Activated CD8-positive, alpha-beta memory T cell treated with anti-CD3 and anti-CD28 coated beads for 1 hour (primary cell): ENCODE results near the gene TMEM140.
"Not testable (repeated sequence)": the region's sequence is repeated elsewhere in the genome, so short reads cannot be mapped to it uniquely, and the experiment has no call there.

Source experiments
- DNase-seq, 2 donors: peaks; one replicate each; pipeline ENCODE4 v3.0.0-alpha.2; 2020; ENCODE audit warnings: low read depth in 1 of 2; ENCODE audit errors: extremely low read depth in 1 of 2

TMEM140 gene

GRCh38 chr7:135171581-135172291 lies 23.9 kb downstream of the TMEM140 start:
- DNase-seq: not testable (repeated sequence)

- DNase-seq: not testable (repeated sequence)
These were observed 26.0 kb downstream of the TMEM140 start for GRCh38 chr7:135173916-135174315.

GRCh38 chr7:135174941-135175340 lies 27.1 kb downstream of the TMEM140 start:
- DNase-seq: no peak

- DNase-seq: no peak
These were observed 28.1 kb downstream of the TMEM140 start for GRCh38 chr7:135175931-135176330.

- DNase-seq: no peak
These were observed 29.3 kb downstream of the TMEM140 start for GRCh38 chr7:135177028-135177696.

- no peak for DNase-seq
These were observed 30.5 kb downstream of the TMEM140 start for GRCh38 chr7:135178364-135178763.

- no peak for DNase-seq
These were observed 31.6 kb downstream of the TMEM140 start for GRCh38 chr7:135179321-135179925.

GRCh38 chr7:135180122-135180521 lies 32.2 kb downstream of the TMEM140 start:
- DNase-seq: no peak

- no peak for DNase-seq
These were observed 33.5 kb downstream of the TMEM140 start for GRCh38 chr7:135181261-135181928.

GRCh38 chr7:135181929-135182678 lies 34.2 kb downstream of the TMEM140 start:
- DNase-seq: no peak

- no peak for DNase-seq
These were observed 35.6 kb downstream of the TMEM140 start for GRCh38 chr7:135183478-135183877.

- DNase-seq: no peak
These were observed 36.5 kb downstream of the TMEM140 start for GRCh38 chr7:135184254-135184841.

GRCh38 chr7:135185471-135186260 lies 37.8 kb downstream of the TMEM140 start:
- no peak for DNase-seq

GRCh38 chr7:135186261-135186540 lies 38.3 kb downstream of the TMEM140 start:
- no peak for DNase-seq

- DNase-seq: no peak
These were observed 39.0 kb downstream of the TMEM140 start for GRCh38 chr7:135186841-135187253.

GRCh38 chr7:135188298-135188984 lies 40.6 kb downstream of the TMEM140 start:
- no peak for DNase-seq

GRCh38 chr7:135189221-135189662 lies 41.4 kb downstream of the TMEM140 start:
- no peak for DNase-seq

GRCh38 chr7:135189961-135190360 lies 42.1 kb downstream of the TMEM140 start:
- no peak for DNase-seq

- DNase-seq: no peak
These were observed 42.8 kb downstream of the TMEM140 start for GRCh38 chr7:135190703-135191102.
